H9 (cell line): ENCODE results near the gene C11orf86. TPM values are rescaled to one million over a fixed set of nuclear protein-coding genes. Genes with fewer than 3 reads are reported as not detected.
A peak's percentile ranks its signal among the peaks of the same experiment; 100 is the strongest.

Source experiments
- DNase-seq: peaks from one replicate; pipeline ENCODE4 v3.0.0-alpha.2; 2017
- H2AFZ ChIP-seq: one replicate; pipeline ENCODE4 v1.6.1; 2013; ENCODE audit warnings: mild to moderate bottlenecking, low read length, control low read depth, moderate library complexity
- H2AK5ac ChIP-seq: 2 replicates; pipeline ENCODE4 v1.6.1; 2013; ENCODE audit warnings: low read length, control low read depth, mixed read lengths; ENCODE audit not compliant: insufficient read length
- H2BK120ac ChIP-seq: one replicate; pipeline ENCODE4 v1.6.1; 2013; ENCODE audit warnings: low read depth, mild to moderate bottlenecking, low read length, control low read depth, inconsistent platforms; ENCODE audit not compliant: poor library complexity, severe bottlenecking
- H2BK12ac ChIP-seq: 2 replicates; pipeline ENCODE4 v1.6.1; 2013; ENCODE audit warnings: low read length, control low read depth, mixed read lengths, low read depth; ENCODE audit not compliant: insufficient read length
- H2BK15ac ChIP-seq: 2 replicates; pipeline ENCODE4 v1.6.1; 2013; ENCODE audit warnings: low read depth, low read length, control low read depth
- H2BK20ac ChIP-seq: one replicate; pipeline ENCODE4 v1.6.1; 2013; ENCODE audit warnings: low read depth, mild to moderate bottlenecking, low read length, control low read depth, inconsistent platforms; ENCODE audit not compliant: poor library complexity, severe bottlenecking
- H2BK5ac ChIP-seq: 2 replicates; pipeline ENCODE4 v1.6.1; 2013; ENCODE audit warnings: low read length, control low read depth, mixed read lengths; ENCODE audit not compliant: insufficient read length
- H3K14ac ChIP-seq: 2 replicates; pipeline ENCODE4 v1.6.1; 2013; ENCODE audit warnings: low read length, control low read depth; ENCODE audit not compliant: insufficient read depth
- H3K18ac ChIP-seq: 2 replicates; pipeline ENCODE4 v1.6.1; 2013; ENCODE audit warnings: low read depth, mild to moderate bottlenecking, mixed read lengths, low read length, control low read depth; ENCODE audit not compliant: insufficient read length
- H3K23ac ChIP-seq: 2 replicates; pipeline ENCODE4 v1.6.1; 2013; ENCODE audit warnings: low read length, control low read depth, mixed read lengths, low read depth; ENCODE audit not compliant: insufficient read length
- H3K23me2 ChIP-seq: 2 replicates; pipeline ENCODE4 v1.6.1; 2013; ENCODE audit warnings: low read depth, mild to moderate bottlenecking, mixed read lengths, low read length, control low read depth; ENCODE audit not compliant: insufficient read length, poor library complexity, severe bottlenecking
- H3K27ac ChIP-seq: 2 replicates; pipeline ENCODE4 v1.5.1; 2013; ENCODE audit warnings: low read length, control low read depth, mixed read lengths, low read depth; ENCODE audit not compliant: insufficient read length
- H3K27me3 ChIP-seq: 2 replicates; pipeline ENCODE4 v1.6.1; 2013; ENCODE audit warnings: low read length, control low read depth, inconsistent platforms; ENCODE audit not compliant: insufficient read depth
- H3K4ac ChIP-seq: 2 replicates; pipeline ENCODE4 v1.6.1; 2013; ENCODE audit warnings: low read depth, mild to moderate bottlenecking, control low read depth, inconsistent platforms, low read length, moderate library complexity
- H3K4me1 ChIP-seq: 2 replicates; pipeline ENCODE4 v1.6.1; 2013; ENCODE audit warnings: low read length, control low read depth, inconsistent platforms; ENCODE audit not compliant: insufficient read depth
- H3K4me2 ChIP-seq: 2 replicates; pipeline ENCODE4 v1.6.1; 2013; ENCODE audit warnings: low read length, control low read depth, mixed read lengths; ENCODE audit not compliant: insufficient read length, insufficient read depth
- H3K56ac ChIP-seq: 2 replicates; pipeline ENCODE4 v1.6.1; 2013; ENCODE audit warnings: low read depth, mild to moderate bottlenecking, mixed read lengths, low read length, control low read depth; ENCODE audit not compliant: insufficient read length
- H3K79me1 ChIP-seq: 2 replicates; pipeline ENCODE4 v1.6.1; 2013; ENCODE audit warnings: low read depth, mild to moderate bottlenecking, moderate library complexity, low read length, control low read depth, inconsistent platforms; ENCODE audit not compliant: insufficient read depth, poor library complexity, severe bottlenecking
- H3K79me2 ChIP-seq: 2 replicates; pipeline ENCODE4 v1.6.1; 2013; ENCODE audit warnings: low read length, control low read depth, inconsistent platforms; ENCODE audit not compliant: insufficient read depth
- H3K9ac ChIP-seq: 2 replicates; pipeline ENCODE4 v1.6.1; 2013; ENCODE audit warnings: low read length, control low read depth, mixed read lengths; ENCODE audit not compliant: insufficient read length; ENCODE audit errors: extremely low read depth
- H3K9me3 ChIP-seq: one replicate; pipeline ENCODE4 v1.6.1; 2013; ENCODE audit warnings: low read depth, low read length, inconsistent platforms; ENCODE audit not compliant: control insufficient read depth
- H3T11ph ChIP-seq: one replicate; pipeline ENCODE4 v1.6.1; 2013; ENCODE audit warnings: mild to moderate bottlenecking, low read length, control low read depth, inconsistent platforms
- H4K20me1 ChIP-seq: one replicate; pipeline ENCODE4 v1.6.1; 2013; ENCODE audit not compliant: control insufficient read depth, insufficient read length, insufficient read depth
- H4K5ac ChIP-seq: 2 replicates; pipeline ENCODE4 v1.6.1; 2013; ENCODE audit warnings: low read depth, mild to moderate bottlenecking, mixed read lengths, low read length, control low read depth; ENCODE audit not compliant: insufficient read length
- H4K8ac ChIP-seq: replicated peaks from 2 replicates; pipeline ENCODE4 v1.6.1; 2013; ENCODE audit warnings: low read length, control low read depth, mixed read lengths, low read depth; ENCODE audit not compliant: insufficient read length
- H4K91ac ChIP-seq: 2 replicates; pipeline ENCODE4 v1.6.1; 2013; ENCODE audit warnings: low read depth, mild to moderate bottlenecking, moderate library complexity, mixed read lengths, low read length, control low read depth; ENCODE audit not compliant: insufficient read length
- H3K27ac Mint-ChIP-seq, 3 experiments: 2 replicates in 2 of 3; 3 replicates in 1 of 3; pipeline ENCODE4 v1.8.0; 2020 to 2021; ENCODE audit warnings: mixed read lengths in 3 of 3, mild to moderate bottlenecking in 1 of 3, moderate library complexity in 1 of 3
- H3K27me3 Mint-ChIP-seq: 2 replicates; pipeline ENCODE4 v1.8.0; 2021; ENCODE audit warnings: low read depth, mild to moderate bottlenecking, moderate library complexity, mixed read lengths
- H3K36me3 Mint-ChIP-seq, 3 experiments: 2 replicates in 2 of 3; 3 replicates in 1 of 3; pipeline ENCODE4 v1.8.0; 2020 to 2021; ENCODE audit warnings: low read depth in 3 of 3, mixed read lengths in 3 of 3; ENCODE audit not compliant: insufficient read depth in 1 of 3
- H3K4me1 Mint-ChIP-seq, 2 experiments: 2 replicates each; pipeline ENCODE4 v1.8.0; 2020; ENCODE audit warnings: mixed read lengths in 2 of 2
- H3K4me3 Mint-ChIP-seq, 2 experiments: 2 replicates in 1 of 2; 3 replicates in 1 of 2; pipeline ENCODE4 v1.8.0; 2020 to 2021; ENCODE audit warnings: mild to moderate bottlenecking in 2 of 2, mixed read lengths in 2 of 2, moderate library complexity in 1 of 2
- H3K9me3 Mint-ChIP-seq, 2 experiments: 2 replicates in 1 of 2; 3 replicates in 1 of 2; pipeline ENCODE4 v1.8.0; 2020; ENCODE audit warnings: mild to moderate bottlenecking in 2 of 2, mixed read lengths in 2 of 2, moderate library complexity in 1 of 2
- WGBS: extraction: QIAGEN DNeasy Blood & Tissue Kit; methylation state at CpG from one replicate; pipeline ENCODE4 v1.1.7; 2013; ENCODE audit warnings: missing lambda C conversion rate, low lambda C conversion rate, mixed read lengths; ENCODE audit not compliant: insufficient read length; ENCODE audit errors: extremely low coverage; 5-methylcytosine and 5-hydroxymethylcytosine counted together
- total RNA-seq: library from RNA; stranded (reverse); gene quantifications from 2 replicates; pipeline ENCODE4 v1.2.1, GENCODE V29; 2021
- TF ChIP-seq, protein P1 (sequence below): fragments of 200-600 bp; sonication (generic); conservative IDR thresholded peaks from 3 replicates; pipeline ENCODE4 v1.8.0; 2021; ENCODE audit warnings: antibody characterized with exemption, mild to moderate bottlenecking

The C11orf86 gene
- total RNA-seq, 1 experiment from 2014 or later, result not detected

DNA sequence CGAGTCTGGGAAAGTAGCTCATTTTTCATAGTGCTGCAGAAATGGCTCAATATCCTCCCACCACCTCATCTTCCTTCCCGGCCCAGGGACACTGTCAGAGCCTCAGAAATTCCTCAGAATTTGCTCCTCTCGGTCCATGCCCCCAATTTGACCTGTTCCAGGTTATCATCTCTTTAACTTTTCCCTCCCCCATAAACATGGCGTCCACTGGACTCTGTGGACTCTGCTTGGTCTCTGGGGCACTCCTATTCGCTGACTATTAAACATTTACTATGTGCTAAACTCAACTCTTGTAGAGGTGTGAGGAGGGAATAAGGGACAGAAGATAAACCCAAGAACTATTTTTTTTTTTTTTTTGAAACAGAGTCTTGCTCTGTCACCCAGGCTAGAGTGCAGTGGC lies 8.8 kb upstream of the C11orf86 start:
- H3K9me3 ChIP-seq, result no peaks in the 10 kb centered on the region
- no CpG with 5 or more reads among the region's 5 CpGs for WGBS
- H3K9ac ChIP-seq, result no peak overlapping the region
- Mint-ChIP-seq H3K36me3 (no peaks in the 10 kb centered on the region; a peak in 1 of 7 replicates), H3K27me3 (peaks cover 2% of the 10 kb centered on the region; the same call in 1 of the 2 replicates), H3K9me3 (no peaks in the 10 kb centered on the region), H3K27ac (no peak overlapping the region; a peak in 1 of 7 replicates), H3K4me3 (no peak overlapping the region), H3K4me1 (no peaks in the 10 kb centered on the region)
- no peak overlapping the region for H3K4me2 ChIP-seq
- H4K5ac ChIP-seq, result no peak overlapping the region
- no peak overlapping the region for H2BK120ac ChIP-seq
- H3K4ac ChIP-seq, result no peak overlapping the region
- H3K56ac ChIP-seq, result no peak overlapping the region
- no peak overlapping the region for H2BK15ac ChIP-seq
- no peaks in the 10 kb centered on the region for H4K20me1 ChIP-seq
- no peak overlapping the region for H3K23ac ChIP-seq
- no peaks in the 10 kb centered on the region for H3K79me2 ChIP-seq
- no peak overlapping the region for H3K14ac ChIP-seq
- H2AK5ac ChIP-seq, result no peak overlapping the region
- no peaks in the 10 kb centered on the region for H3K4me1 ChIP-seq
- H4K8ac ChIP-seq, result no peak overlapping the region
- no peak for DNase-seq
- H3K18ac ChIP-seq, result no peak overlapping the region
- no peak overlapping the region for H2BK5ac ChIP-seq
- TF ChIP-seq, protein P1, sequence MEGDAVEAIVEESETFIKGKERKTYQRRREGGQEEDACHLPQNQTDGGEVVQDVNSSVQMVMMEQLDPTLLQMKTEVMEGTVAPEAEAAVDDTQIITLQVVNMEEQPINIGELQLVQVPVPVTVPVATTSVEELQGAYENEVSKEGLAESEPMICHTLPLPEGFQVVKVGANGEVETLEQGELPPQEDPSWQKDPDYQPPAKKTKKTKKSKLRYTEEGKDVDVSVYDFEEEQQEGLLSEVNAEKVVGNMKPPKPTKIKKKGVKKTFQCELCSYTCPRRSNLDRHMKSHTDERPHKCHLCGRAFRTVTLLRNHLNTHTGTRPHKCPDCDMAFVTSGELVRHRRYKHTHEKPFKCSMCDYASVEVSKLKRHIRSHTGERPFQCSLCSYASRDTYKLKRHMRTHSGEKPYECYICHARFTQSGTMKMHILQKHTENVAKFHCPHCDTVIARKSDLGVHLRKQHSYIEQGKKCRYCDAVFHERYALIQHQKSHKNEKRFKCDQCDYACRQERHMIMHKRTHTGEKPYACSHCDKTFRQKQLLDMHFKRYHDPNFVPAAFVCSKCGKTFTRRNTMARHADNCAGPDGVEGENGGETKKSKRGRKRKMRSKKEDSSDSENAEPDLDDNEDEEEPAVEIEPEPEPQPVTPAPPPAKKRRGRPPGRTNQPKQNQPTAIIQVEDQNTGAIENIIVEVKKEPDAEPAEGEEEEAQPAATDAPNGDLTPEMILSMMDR, result no peak
- no peak overlapping the region for H2BK20ac ChIP-seq
- H3K27ac ChIP-seq, result no peak overlapping the region
- no peak overlapping the region for H2BK12ac ChIP-seq
- H3T11ph ChIP-seq, result no peak overlapping the region
- H3K27me3 ChIP-seq, result no peaks in the 10 kb centered on the region
- H4K91ac ChIP-seq, result peak overlapping the region; percentile 13
- H3K23me2 ChIP-seq, result no peaks in the 10 kb centered on the region
- H3K79me1 ChIP-seq, result no peaks in the 10 kb centered on the region
- no peak overlapping the region for H2AFZ ChIP-seq
